ENCODE results near the gene HOXD8.

GRCh38 chr2:176081837-176082524 lies 47.5 kb upstream of the HOXD8 start:
- TF ChIP-seq CTCF (IDR thresholded peaks at IDR 0.05): no peak
- no peak for TF ChIP-seq POLR2A (IDR thresholded peaks at IDR 0.05)
- no peak for TF ChIP-seq POLR2AphosphoS5 (IDR thresholded peaks at IDR 0.05)
